Measurements from ENCODE around the gene INPP1. TPM values are rescaled to one million over a fixed set of nuclear protein-coding genes. Genes with fewer than 3 reads are reported as not detected.

The INPP1 gene
- total and polyA plus RNA-seq, 2 donors from 2014 or later, result 15.1 to 27.2 TPM

DNA sequence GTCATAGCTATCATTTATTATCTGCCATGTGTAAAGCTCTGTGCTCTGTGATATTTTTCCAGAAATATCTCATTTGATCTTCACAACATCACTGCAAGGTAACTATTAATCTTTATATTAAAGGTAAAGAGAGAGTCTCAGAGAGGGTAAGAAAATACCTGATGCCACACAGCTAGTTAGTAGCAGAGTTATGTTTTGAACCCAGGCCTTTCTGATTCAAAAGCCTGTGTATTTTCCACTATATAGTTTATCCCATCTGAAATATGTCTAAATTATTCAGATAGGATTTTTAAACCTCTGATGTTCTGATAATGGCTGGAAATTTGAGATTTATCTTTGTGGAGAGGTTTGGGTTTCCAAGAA, 10.1 kb downstream of the INPP1 start:
- H3K27me3 ChIP-seq (ENCODE audit: control insufficient read depth, insufficient read depth, low read length), result no peaks in the 10 kb centered on the region
- H3K4me1 ChIP-seq (ENCODE audit: control insufficient read depth in 2 of 3, insufficient read depth in 2 of 3, low read depth in 1 of 3, low read length in 3 of 3), result peaks cover 0 to 6% (median 0%) of the 10 kb centered on the region in 3 donors
- H3K27ac ChIP-seq (ENCODE audit: low read depth in 2 of 2, low read length in 2 of 2), result no peak overlapping the region
- intact Hi-C loops (cut with DNase I), result no loop called here
- FAIRE-seq (no peak), DNase-seq (no peak)
- H3K4me3 ChIP-seq (ENCODE audit: low read length in 3 of 3), result no peak overlapping the region
- TF ChIP-seq, protein P1, sequence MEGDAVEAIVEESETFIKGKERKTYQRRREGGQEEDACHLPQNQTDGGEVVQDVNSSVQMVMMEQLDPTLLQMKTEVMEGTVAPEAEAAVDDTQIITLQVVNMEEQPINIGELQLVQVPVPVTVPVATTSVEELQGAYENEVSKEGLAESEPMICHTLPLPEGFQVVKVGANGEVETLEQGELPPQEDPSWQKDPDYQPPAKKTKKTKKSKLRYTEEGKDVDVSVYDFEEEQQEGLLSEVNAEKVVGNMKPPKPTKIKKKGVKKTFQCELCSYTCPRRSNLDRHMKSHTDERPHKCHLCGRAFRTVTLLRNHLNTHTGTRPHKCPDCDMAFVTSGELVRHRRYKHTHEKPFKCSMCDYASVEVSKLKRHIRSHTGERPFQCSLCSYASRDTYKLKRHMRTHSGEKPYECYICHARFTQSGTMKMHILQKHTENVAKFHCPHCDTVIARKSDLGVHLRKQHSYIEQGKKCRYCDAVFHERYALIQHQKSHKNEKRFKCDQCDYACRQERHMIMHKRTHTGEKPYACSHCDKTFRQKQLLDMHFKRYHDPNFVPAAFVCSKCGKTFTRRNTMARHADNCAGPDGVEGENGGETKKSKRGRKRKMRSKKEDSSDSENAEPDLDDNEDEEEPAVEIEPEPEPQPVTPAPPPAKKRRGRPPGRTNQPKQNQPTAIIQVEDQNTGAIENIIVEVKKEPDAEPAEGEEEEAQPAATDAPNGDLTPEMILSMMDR (IDR thresholded peaks at IDR 0.05; ENCODE audit: borderline replicate concordance, extremely low read depth, insufficient read depth), result no peak
- H3K9ac ChIP-seq (ENCODE audit: low read length in 3 of 3), result no peak overlapping the region
- no peaks in the 10 kb centered on the region for H3K36me3 ChIP-seq (ENCODE audit: control insufficient read depth in 2 of 3, insufficient read depth in 3 of 3, low read length in 3 of 3)
- H3K9me3 ChIP-seq (ENCODE audit: control insufficient read depth in 2 of 3, insufficient read depth in 1 of 3, low read length in 3 of 3), result no peaks in the 10 kb centered on the region

DNA sequence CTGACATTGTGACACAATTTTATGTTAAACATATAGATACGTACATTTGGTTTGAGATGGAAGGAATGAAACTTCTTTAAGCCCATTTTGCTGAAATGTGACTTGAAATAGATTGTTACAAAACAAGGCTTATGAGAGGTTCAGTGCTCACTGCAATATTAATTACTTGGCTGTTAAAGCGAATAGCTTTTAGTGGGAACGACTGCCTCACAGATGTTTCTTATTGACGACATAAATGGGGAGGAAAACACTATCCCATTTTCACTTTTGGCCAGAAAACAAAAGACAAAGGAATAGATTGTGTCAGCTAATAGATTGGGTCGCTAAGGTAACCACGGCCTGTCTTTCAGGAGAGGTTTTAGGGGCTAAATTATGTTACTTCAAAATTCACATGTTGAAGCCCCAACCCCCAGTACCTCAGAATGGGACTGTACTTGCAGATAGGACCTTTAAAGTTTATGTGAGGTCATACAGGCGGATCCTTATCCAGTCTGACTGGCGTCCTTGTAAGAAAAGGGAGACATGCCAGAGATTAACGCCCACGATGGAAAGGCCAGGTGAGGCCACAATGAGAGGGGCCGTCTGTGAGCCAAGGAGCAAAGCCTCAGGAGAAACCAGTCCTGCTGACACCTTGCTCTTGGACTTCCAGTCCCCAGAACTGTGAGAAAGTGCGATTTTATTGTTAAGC, 10.8 kb downstream of the INPP1 start:
- intact Hi-C loops (cut with DNase I), result no loop called here
- Histone ChIP-seq H3K4me3 (ENCODE audit: low read length in 3 of 3) (no peak overlapping the region), H3K9me3 (ENCODE audit: control insufficient read depth in 2 of 3, insufficient read depth in 1 of 3, low read length in 3 of 3) (no peaks in the 10 kb centered on the region), H3K27me3 (ENCODE audit: control insufficient read depth, insufficient read depth, low read length) (no peaks in the 10 kb centered on the region), H3K4me1 (ENCODE audit: control insufficient read depth in 2 of 3, insufficient read depth in 2 of 3, low read depth in 1 of 3, low read length in 3 of 3) (peaks cover 0 to 6% (median 0%) of the 10 kb centered on the region in 3 donors), H3K36me3 (ENCODE audit: control insufficient read depth in 2 of 3, insufficient read depth in 3 of 3, low read length in 3 of 3) (no peaks in the 10 kb centered on the region), H3K9ac (ENCODE audit: low read length in 3 of 3) (no peak overlapping the region), H3K27ac (ENCODE audit: low read depth in 2 of 2, low read length in 2 of 2) (no peak overlapping the region)
- TF ChIP-seq, protein P1 (IDR thresholded peaks at IDR 0.05; ENCODE audit: borderline replicate concordance, extremely low read depth, insufficient read depth), result no peak
- DNase-seq (peak in 1 of 5 donors; percentile 17), FAIRE-seq (no peak)

DNA sequence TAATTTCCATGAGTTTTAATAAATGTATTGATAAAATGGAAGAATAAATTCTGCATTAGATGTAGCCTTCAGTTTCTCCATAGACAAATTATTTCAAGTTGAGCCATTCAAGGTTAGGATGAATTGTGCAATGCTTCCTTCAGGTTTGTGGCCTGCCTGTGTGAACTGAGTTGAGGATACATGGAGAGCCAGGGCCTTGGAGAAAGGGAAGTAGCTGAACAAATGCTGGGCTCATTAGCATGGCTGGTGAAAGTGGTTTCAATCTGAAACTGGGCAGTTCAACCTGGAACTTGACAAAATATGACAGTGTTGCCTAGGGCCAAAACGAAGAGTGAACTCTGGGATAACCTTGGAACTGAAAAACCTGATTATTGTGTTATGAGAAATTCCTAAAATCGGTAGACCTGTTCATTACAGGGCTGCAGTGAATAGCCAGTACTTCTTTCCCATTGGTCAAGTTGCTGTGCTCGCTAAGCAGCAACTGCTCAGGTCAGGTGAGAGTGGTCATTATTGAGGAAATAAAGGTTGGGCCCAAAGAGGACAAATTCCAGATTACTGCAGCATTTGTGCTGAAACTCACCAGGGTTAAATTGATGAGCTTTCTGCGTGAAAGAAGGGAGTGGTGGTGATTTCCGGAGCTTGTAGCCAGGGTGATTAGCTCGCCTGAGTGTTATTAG, 12.7 kb downstream of the INPP1 start:
- no peaks in the 10 kb centered on the region for H3K27me3 ChIP-seq (ENCODE audit: control insufficient read depth, insufficient read depth, low read length)
- intact Hi-C loops (cut with DNase I), result no loop called here
- H3K4me3 ChIP-seq (ENCODE audit: low read length in 3 of 3), result peak overlapping the region in 1 of 3 donors; percentile 5
- H3K4me1 ChIP-seq (ENCODE audit: control insufficient read depth in 2 of 3, insufficient read depth in 2 of 3, low read depth in 1 of 3, low read length in 3 of 3), result peaks cover 0 to 10% (median 4%) of the 10 kb centered on the region in 3 donors
- FAIRE-seq (no peak), DNase-seq (peak in 1 of 5 donors; percentile 11)
- H3K9me3 ChIP-seq (ENCODE audit: control insufficient read depth in 2 of 3, insufficient read depth in 1 of 3, low read length in 3 of 3), result no peaks in the 10 kb centered on the region
- H3K27ac ChIP-seq (ENCODE audit: low read depth in 2 of 2, low read length in 2 of 2), result peak overlapping the region; percentile 3 to 56
- no peak overlapping the region for H3K9ac ChIP-seq (ENCODE audit: low read length in 3 of 3)
- no peaks in the 10 kb centered on the region for H3K36me3 ChIP-seq (ENCODE audit: control insufficient read depth in 2 of 3, insufficient read depth in 3 of 3, low read length in 3 of 3)
- TF ChIP-seq, protein P1 (IDR thresholded peaks at IDR 0.05; ENCODE audit: borderline replicate concordance, extremely low read depth, insufficient read depth), result no peak
